ENCODE data around the gene BGN. TPM values are rescaled to one million over a fixed set of nuclear protein-coding genes. Genes with fewer than 3 reads are reported as not detected.

The BGN gene
- total RNA-seq, 1 experiment from 2014 or later: 0.37 TPM

DNA sequence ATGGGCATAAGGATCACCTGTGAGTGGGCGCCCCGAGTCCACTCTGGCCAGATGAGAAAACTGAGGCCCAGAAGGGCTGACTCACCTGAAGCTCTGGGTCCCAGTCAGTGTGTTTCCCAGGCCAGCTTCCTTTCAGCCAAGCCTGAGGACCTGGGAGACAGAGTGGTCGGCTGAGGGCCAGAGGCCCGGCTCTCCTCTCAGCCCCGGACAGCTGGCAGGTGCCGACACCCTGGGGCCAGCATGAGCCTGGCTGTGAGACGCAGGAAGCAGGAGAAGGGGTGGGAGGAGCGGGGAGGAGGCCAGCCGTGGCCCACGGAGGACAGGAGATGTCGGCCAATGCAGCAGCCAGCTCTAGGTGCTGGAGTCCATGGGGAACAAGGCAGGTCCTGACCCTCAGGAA lies 51.6 kb downstream of the BGN start:
- no TSS peak for BruUV-seq (replicated peaks)
- H3K27ac ChIP-seq (ENCODE audit: low read depth, low read length): no peak overlapping the region
- no peaks in the 10 kb centered on the region for H4K20me1 ChIP-seq (ENCODE audit: insufficient read depth)
- H3K27me3 ChIP-seq (ENCODE audit: insufficient read depth, low read length): no peaks in the 10 kb centered on the region
- no peak overlapping the region for H3K9ac ChIP-seq (ENCODE audit: low read length)
- no peak overlapping the region for H2AFZ ChIP-seq (ENCODE audit: low read depth, low read length, poor library complexity, severe bottlenecking)
- no peak overlapping the region for H3K4me3 ChIP-seq (replicated peaks in 1 of 2; ENCODE audit: low read depth in 1 of 2, low read length in 2 of 2)
- POLR2A ChIA-PET: no interaction called here
- CTCF ChIA-PET: no interaction called here
- H3K36me3 ChIP-seq (ENCODE audit: control insufficient read depth in 1 of 2, insufficient read depth in 2 of 2, low read length in 2 of 2): no peaks in the 10 kb centered on the region
- TF ChIP-seq TCF7L2 (IDR thresholded peaks at IDR 0.05; ENCODE audit: borderline replicate concordance, extremely low read depth, insufficient read depth, insufficient read length): no peak
- TF ChIP-seq SRF (IDR thresholded peaks at IDR 0.05; ENCODE audit: low read depth): no peak
- TF ChIP-seq, protein P1, sequence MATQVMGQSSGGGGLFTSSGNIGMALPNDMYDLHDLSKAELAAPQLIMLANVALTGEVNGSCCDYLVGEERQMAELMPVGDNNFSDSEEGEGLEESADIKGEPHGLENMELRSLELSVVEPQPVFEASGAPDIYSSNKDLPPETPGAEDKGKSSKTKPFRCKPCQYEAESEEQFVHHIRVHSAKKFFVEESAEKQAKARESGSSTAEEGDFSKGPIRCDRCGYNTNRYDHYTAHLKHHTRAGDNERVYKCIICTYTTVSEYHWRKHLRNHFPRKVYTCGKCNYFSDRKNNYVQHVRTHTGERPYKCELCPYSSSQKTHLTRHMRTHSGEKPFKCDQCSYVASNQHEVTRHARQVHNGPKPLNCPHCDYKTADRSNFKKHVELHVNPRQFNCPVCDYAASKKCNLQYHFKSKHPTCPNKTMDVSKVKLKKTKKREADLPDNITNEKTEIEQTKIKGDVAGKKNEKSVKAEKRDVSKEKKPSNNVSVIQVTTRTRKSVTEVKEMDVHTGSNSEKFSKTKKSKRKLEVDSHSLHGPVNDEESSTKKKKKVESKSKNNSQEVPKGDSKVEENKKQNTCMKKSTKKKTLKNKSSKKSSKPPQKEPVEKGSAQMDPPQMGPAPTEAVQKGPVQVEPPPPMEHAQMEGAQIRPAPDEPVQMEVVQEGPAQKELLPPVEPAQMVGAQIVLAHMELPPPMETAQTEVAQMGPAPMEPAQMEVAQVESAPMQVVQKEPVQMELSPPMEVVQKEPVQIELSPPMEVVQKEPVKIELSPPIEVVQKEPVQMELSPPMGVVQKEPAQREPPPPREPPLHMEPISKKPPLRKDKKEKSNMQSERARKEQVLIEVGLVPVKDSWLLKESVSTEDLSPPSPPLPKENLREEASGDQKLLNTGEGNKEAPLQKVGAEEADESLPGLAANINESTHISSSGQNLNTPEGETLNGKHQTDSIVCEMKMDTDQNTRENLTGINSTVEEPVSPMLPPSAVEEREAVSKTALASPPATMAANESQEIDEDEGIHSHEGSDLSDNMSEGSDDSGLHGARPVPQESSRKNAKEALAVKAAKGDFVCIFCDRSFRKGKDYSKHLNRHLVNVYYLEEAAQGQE (IDR thresholded peaks at IDR 0.05; ENCODE audit: low read depth): no peak
- TF ChIP-seq JUND (IDR thresholded peaks at IDR 0.05): no peak
- no peak for TF ChIP-seq ELF1 (IDR thresholded peaks at IDR 0.05; ENCODE audit: borderline replicate concordance, low read depth)
- TF ChIP-seq, protein P2, sequence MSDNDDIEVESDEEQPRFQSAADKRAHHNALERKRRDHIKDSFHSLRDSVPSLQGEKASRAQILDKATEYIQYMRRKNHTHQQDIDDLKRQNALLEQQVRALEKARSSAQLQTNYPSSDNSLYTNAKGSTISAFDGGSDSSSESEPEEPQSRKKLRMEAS (IDR thresholded peaks at IDR 0.05): no peak
- TF ChIP-seq POLR2AphosphoS5 (IDR thresholded peaks at IDR 0.05; ENCODE audit: low read depth, low read length): no peak
- no peak for TF ChIP-seq SP1 (IDR thresholded peaks at IDR 0.05; ENCODE audit: low read depth)
- TF ChIP-seq CBX3 (IDR thresholded peaks at IDR 0.05; ENCODE audit: low read depth): no peak
- no peak for TF ChIP-seq CEBPB (IDR thresholded peaks at IDR 0.05; ENCODE audit: low read depth)
- no peak for TF ChIP-seq ZBTB33 (IDR thresholded peaks at IDR 0.05; ENCODE audit: extremely low read depth, insufficient replicate concordance, low read length)
- no peak for TF ChIP-seq CTCF (IDR thresholded peaks at IDR 0.05 in 2 of 3, conservative IDR thresholded peaks at IDR 0.05 in 1 of 3; ENCODE audit: borderline replicate concordance in 1 of 3, insufficient read depth in 1 of 3, low read depth in 2 of 3, low read length in 2 of 3)
- TF ChIP-seq YY1 (IDR thresholded peaks at IDR 0.05; ENCODE audit: extremely low read depth, insufficient replicate concordance, low read depth, low read length): no peak
- no peak for TF ChIP-seq ZNF274 (IDR thresholded peaks at IDR 0.05; ENCODE audit: low read depth, low read length)
- TF ChIP-seq SIN3A (IDR thresholded peaks at IDR 0.05; ENCODE audit: low read depth): no peak
- H3K9me2 ChIP-seq (ENCODE audit: insufficient read depth): no peaks in the 10 kb centered on the region
- ATAC-seq (no peak), DNase-seq (ENCODE audit: low read depth, low spot score) (no peak)
- H3K4me2 ChIP-seq (ENCODE audit: low read length): no peak overlapping the region
- intact Hi-C loops (cut with micrococcal nuclease): no loop called here
- RAD21 ChIA-PET (ENCODE audit: low non-redundant PET in 1 of 2, low total read pairs in 2 of 2, uncharacterized antibody in 2 of 2, unreplicated experiment in 2 of 2): no interaction called here
- H3K79me2 ChIP-seq (ENCODE audit: insufficient read depth, low read length): no peaks in the 10 kb centered on the region
- no peaks in the 10 kb centered on the region for H3K9me3 ChIP-seq (ENCODE audit: control insufficient read depth in 1 of 2, insufficient read depth in 1 of 2, low read depth in 1 of 2, low read length in 2 of 2)
- H3K4me1 ChIP-seq (ENCODE audit: control insufficient read depth in 1 of 2, insufficient read depth in 2 of 2, low read length in 2 of 2): no peaks in the 10 kb centered on the region

Data from HCT116 (cell line).